ENCODE measurements around the gene REM1. TPM values are rescaled to one million over a fixed set of nuclear protein-coding genes. Genes with fewer than 3 reads are reported as not detected.

REM1 gene
- total RNA-seq, 1 experiment from 2014 or later: not detected

DNA sequence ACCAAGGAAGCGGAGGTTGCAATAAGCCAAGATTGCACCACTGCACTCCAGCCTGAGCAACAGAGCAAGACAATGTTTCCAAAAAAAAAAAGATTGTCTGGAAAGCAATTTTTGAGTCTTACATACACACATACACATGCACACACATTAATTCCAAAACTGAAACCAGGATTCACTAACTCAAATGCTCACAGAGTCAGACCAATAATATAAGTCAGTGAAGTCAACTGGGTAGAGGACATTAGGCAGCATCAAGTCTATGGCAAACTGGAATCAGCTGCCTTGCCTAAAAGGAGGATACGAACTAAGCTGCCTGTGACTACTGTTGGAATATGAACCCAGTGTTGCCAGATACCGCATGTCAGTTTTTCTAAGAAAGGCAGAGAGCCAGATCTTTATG lies 15.7 kb downstream of the REM1 start:
- no peaks in the 10 kb centered on the region for H3K36me3 ChIP-seq (ENCODE audit: low read depth)
- H3K79me2 ChIP-seq (ENCODE audit: low read depth): no peaks in the 10 kb centered on the region
- H3K4me1 ChIP-seq (replicated peaks; ENCODE audit: insufficient read depth): no peaks in the 10 kb centered on the region
- H3K9me3 ChIP-seq (ENCODE audit: insufficient read depth, low read depth): no peaks in the 10 kb centered on the region
- DNase-seq: no peak
- H3K27ac ChIP-seq: no peak overlapping the region
- H2AFZ ChIP-seq: no peak overlapping the region
- no peaks in the 10 kb centered on the region for H4K20me1 ChIP-seq (ENCODE audit: insufficient read depth)
- intact Hi-C loops (cut with micrococcal nuclease; ENCODE audit: unreplicated experiment): no loop called here
- TF ChIP-seq, protein P1, sequence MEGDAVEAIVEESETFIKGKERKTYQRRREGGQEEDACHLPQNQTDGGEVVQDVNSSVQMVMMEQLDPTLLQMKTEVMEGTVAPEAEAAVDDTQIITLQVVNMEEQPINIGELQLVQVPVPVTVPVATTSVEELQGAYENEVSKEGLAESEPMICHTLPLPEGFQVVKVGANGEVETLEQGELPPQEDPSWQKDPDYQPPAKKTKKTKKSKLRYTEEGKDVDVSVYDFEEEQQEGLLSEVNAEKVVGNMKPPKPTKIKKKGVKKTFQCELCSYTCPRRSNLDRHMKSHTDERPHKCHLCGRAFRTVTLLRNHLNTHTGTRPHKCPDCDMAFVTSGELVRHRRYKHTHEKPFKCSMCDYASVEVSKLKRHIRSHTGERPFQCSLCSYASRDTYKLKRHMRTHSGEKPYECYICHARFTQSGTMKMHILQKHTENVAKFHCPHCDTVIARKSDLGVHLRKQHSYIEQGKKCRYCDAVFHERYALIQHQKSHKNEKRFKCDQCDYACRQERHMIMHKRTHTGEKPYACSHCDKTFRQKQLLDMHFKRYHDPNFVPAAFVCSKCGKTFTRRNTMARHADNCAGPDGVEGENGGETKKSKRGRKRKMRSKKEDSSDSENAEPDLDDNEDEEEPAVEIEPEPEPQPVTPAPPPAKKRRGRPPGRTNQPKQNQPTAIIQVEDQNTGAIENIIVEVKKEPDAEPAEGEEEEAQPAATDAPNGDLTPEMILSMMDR (conservative IDR thresholded peaks at IDR 0.05): no peak
- no peak for TF ChIP-seq EZH2 (IDR thresholded peaks at IDR 0.05; ENCODE audit: low read depth)
- no TSS peak for BruUV-seq (replicated peaks)
- POLR2A ChIA-PET (ENCODE audit: unreplicated experiment): interaction anchor here (0.6 kb wide), 1 partner anchor 846 kb away, joined by 4 read pairs; no protein-coding TSS in a partner anchor
- no peaks in the 10 kb centered on the region for H3F3A ChIP-seq (ENCODE audit: insufficient read depth, low read depth)
- CTCF ChIA-PET: no interaction called here
- H3K27me3 ChIP-seq (ENCODE audit: insufficient read depth, low read depth): no peaks in the 10 kb centered on the region
- H3K4me2 ChIP-seq: no peak overlapping the region
- H3K9me2 ChIP-seq (ENCODE audit: insufficient read depth): no peaks in the 10 kb centered on the region
- no peak overlapping the region for H3K4me3 ChIP-seq

DNA sequence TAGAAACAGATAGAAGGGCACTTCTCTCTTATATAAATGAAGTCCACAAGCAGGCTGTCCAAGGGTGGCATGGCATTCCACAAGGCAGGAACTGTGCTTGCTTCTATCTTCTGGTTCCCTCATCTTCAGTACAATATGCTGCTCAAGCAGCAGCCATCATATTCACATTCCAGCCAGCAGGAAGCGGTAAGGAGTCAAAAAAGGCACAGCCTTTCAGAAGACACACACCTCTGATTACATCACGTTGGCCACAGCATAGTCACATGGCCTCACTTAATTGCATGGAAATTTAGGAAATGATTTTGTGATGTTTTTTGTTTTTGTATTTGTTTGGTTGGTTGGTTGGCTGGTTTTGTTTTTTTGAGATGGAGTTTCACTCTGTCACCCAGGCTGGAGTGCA lies 19.0 kb downstream of the REM1 start:
- POLR2A ChIA-PET (ENCODE audit: unreplicated experiment): no interaction called here
- intact Hi-C loops (cut with micrococcal nuclease; ENCODE audit: unreplicated experiment): no loop called here
- Histone ChIP-seq H3K9me3 (ENCODE audit: insufficient read depth, low read depth) (no peaks in the 10 kb centered on the region), H2AFZ (no peak overlapping the region), H3K4me3 (no peak overlapping the region), H3K4me2 (no peak overlapping the region), H3K36me3 (ENCODE audit: low read depth) (no peaks in the 10 kb centered on the region), H3K27ac (no peak overlapping the region), H3K27me3 (ENCODE audit: insufficient read depth, low read depth) (no peaks in the 10 kb centered on the region), H3K4me1 (replicated peaks; ENCODE audit: insufficient read depth) (no peaks in the 10 kb centered on the region), H3K79me2 (ENCODE audit: low read depth) (no peaks in the 10 kb centered on the region), H4K20me1 (ENCODE audit: insufficient read depth) (no peaks in the 10 kb centered on the region), H3K9me2 (ENCODE audit: insufficient read depth) (no peaks in the 10 kb centered on the region), H3F3A (ENCODE audit: insufficient read depth, low read depth) (no peaks in the 10 kb centered on the region)
- peak; percentile 45 to 62 for DNase-seq
- TF ChIP-seq EZH2 (IDR thresholded peaks at IDR 0.05; ENCODE audit: low read depth): no peak
- TF ChIP-seq, protein P1 (conservative IDR thresholded peaks at IDR 0.05): peak; percentile 74
- BruUV-seq (replicated peaks): no TSS peak
- CTCF ChIA-PET: no interaction called here

DNA sequence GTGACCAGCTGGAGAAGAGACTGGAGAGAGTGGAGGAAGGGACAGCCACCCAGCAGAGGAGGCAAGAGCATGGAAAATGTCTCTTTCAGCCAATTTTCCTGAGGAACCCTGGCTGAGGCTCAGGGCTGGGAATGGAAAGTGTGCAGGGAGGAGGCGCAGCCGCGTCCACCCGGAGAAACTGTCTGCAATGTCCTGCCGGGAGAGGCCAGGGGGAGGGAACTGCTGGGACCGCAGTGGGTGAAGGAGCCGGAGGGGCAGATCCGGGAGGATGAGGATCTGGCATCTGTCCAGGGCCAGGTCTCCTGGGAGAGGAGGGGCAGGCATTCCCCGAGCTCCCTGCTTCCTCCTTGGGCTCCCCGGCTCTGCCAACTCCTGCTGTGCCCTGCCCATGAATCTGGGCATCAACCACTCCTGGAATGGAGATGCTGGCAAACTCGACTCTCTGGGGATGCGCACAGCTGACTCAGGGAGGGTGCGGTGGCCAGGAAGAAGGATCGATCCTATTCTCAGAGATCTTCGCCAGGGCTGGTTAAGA lies 21.7 kb downstream of the REM1 start:
- Histone ChIP-seq H3K9me2 (ENCODE audit: insufficient read depth) (no peaks in the 10 kb centered on the region), H2AFZ (no peak overlapping the region), H4K20me1 (ENCODE audit: insufficient read depth) (no peaks in the 10 kb centered on the region), H3K4me3 (no peak overlapping the region), H3K4me2 (no peak overlapping the region), H3K36me3 (ENCODE audit: low read depth) (no peaks in the 10 kb centered on the region), H3K27me3 (ENCODE audit: insufficient read depth, low read depth) (no peaks in the 10 kb centered on the region), H3K9me3 (ENCODE audit: insufficient read depth, low read depth) (no peaks in the 10 kb centered on the region), H3F3A (ENCODE audit: insufficient read depth, low read depth) (no peaks in the 10 kb centered on the region), H3K4me1 (replicated peaks; ENCODE audit: insufficient read depth) (no peaks in the 10 kb centered on the region), H3K27ac (no peak overlapping the region), H3K79me2 (ENCODE audit: low read depth) (no peaks in the 10 kb centered on the region)
- intact Hi-C loops (cut with micrococcal nuclease; ENCODE audit: unreplicated experiment): no loop called here
- POLR2A ChIA-PET (ENCODE audit: unreplicated experiment): no interaction called here
- no peak for TF ChIP-seq EZH2 (IDR thresholded peaks at IDR 0.05; ENCODE audit: low read depth)
- TF ChIP-seq, protein P1 (conservative IDR thresholded peaks at IDR 0.05): no peak
- CTCF ChIA-PET: interaction anchor here (0.5 kb wide), 1 partner anchor 34 kb away, joined by 6 read pairs; no protein-coding TSS in a partner anchor
- BruUV-seq (replicated peaks): no TSS peak
- DNase-seq: no peak

Data from PC-9 (cell line).